Endothelial cell of umbilical vein (primary cell): Measurements from ENCODE around the gene TPCN2. TPM values are rescaled to one million over a fixed set of nuclear protein-coding genes. Genes with fewer than 3 reads are reported as not detected.

Source experiments
- BruUV-seq: library from RNA; stranded (reverse); fragments of 400-500 nt; replicated peaks from 2 replicates; lab custom pipeline; 2021; lab: Mats Ljungman, UMichigan
- CTCF ChIA-PET: fragments of 300-600, 350-600 bp; sonication (Branson Sonifier 250); formaldehyde crosslinking; loops from one replicate; lab custom pipeline; 2021; ENCODE audit warnings: antibody characterized with exemption, inconsistent platforms; lab: Charles Lee
- POLR2A ChIA-PET: fragments of 300-600, 350-600 bp; sonication (Branson Sonifier 250); formaldehyde crosslinking; loops from one replicate; lab custom pipeline; 2021; ENCODE audit warnings: antibody characterized with exemption, inconsistent platforms; lab: Charles Lee
- DNase-seq: peaks from one replicate; pipeline ENCODE4 v3.0.0-alpha.2; 2011; ENCODE audit warnings: low read depth, low spot score
- FAIRE-seq: peaks from 2 replicates; lab custom pipeline; 2011; peaks lifted over from hg19 to GRCh38; lab: Jason Lieb, UNC
- H2AFZ ChIP-seq: 2 replicates; pipeline ENCODE4 v1.6.0; 2012; ENCODE audit warnings: low read depth, low read length, control low read depth, inconsistent platforms
- H3K27ac ChIP-seq: 2 replicates; pipeline ENCODE4 v1.5.1; 2011; ENCODE audit warnings: low read depth, mild to moderate bottlenecking, control low read depth, low read length, moderate library complexity; ENCODE audit not compliant: insufficient read depth
- H3K27me3 ChIP-seq, 2 experiments: 2 replicates each; pipeline versions ENCODE4 v1.6.0 to v1.6.1; 2011; ENCODE audit warnings: low read length in 2 of 2, mixed read lengths in 1 of 2; ENCODE audit not compliant: control insufficient read depth in 2 of 2, insufficient read depth in 2 of 2
- H3K36me3 ChIP-seq, 2 experiments: 2 replicates in 1 of 2; 3 replicates in 1 of 2; pipeline ENCODE4 v1.5.1; 2011; ENCODE audit warnings: low read length in 2 of 2, mild to moderate bottlenecking in 1 of 2, moderate library complexity in 1 of 2; ENCODE audit not compliant: control insufficient read depth in 2 of 2, insufficient read depth in 2 of 2; ENCODE audit errors: extremely low read depth in 1 of 2
- H3K4me1 ChIP-seq: 3 replicates; pipeline ENCODE4 v1.5.1; 2011; ENCODE audit warnings: mild to moderate bottlenecking, low read length; ENCODE audit not compliant: control insufficient read depth, insufficient read depth; ENCODE audit errors: extremely low read depth
- H3K4me2 ChIP-seq: 2 replicates; pipeline ENCODE4 v1.6.1; 2011; ENCODE audit warnings: low read length, control low read depth, mixed read lengths; ENCODE audit not compliant: insufficient read depth
- H3K4me3 ChIP-seq, 3 experiments: fragments of 200-600 bp in 1 of 3; sonication (generic), shearing (Covaris generic) in 1 of 3; replicated peaks in 1 of 3; 2 replicates each; pipeline ENCODE4 v1.5.1; 2011 to 2016; ENCODE audit warnings: control low read depth in 3 of 3, low read length in 3 of 3, mild to moderate bottlenecking in 2 of 3, inconsistent platforms in 1 of 3, low read depth in 1 of 3, moderate library complexity in 1 of 3; ENCODE audit not compliant: insufficient read depth in 1 of 3
- H3K79me2 ChIP-seq: 2 replicates; pipeline ENCODE4 v1.6.0; 2012; ENCODE audit warnings: low read length, inconsistent platforms; ENCODE audit not compliant: control insufficient read depth, insufficient read depth
- H3K9ac ChIP-seq: replicated peaks from 2 replicates; pipeline ENCODE3; 2011; ENCODE audit warnings: low read length, control low read depth; ENCODE audit not compliant: insufficient read depth; ENCODE audit errors: extremely low read depth
- H3K9me1 ChIP-seq: replicated peaks from 3 replicates; pipeline ENCODE4 v1.6.0; 2011; ENCODE audit warnings: mild to moderate bottlenecking, low read length; ENCODE audit not compliant: control insufficient read depth, insufficient read depth; ENCODE audit errors: extremely low read depth
- H3K9me3 ChIP-seq: replicated peaks from 2 replicates; pipeline ENCODE4 v1.5.1; 2012; ENCODE audit warnings: low read length, inconsistent platforms; ENCODE audit not compliant: control insufficient read depth, insufficient read depth
- H4K20me1 ChIP-seq: replicated peaks from 2 replicates; pipeline ENCODE3; 2011; ENCODE audit warnings: mild to moderate bottlenecking, low read length; ENCODE audit not compliant: control insufficient read depth, insufficient read depth; ENCODE audit errors: extremely low read depth
- CTCF ChIP-seq, 2 donors: IDR thresholded peaks; 1 replicate in 1 of 2; 2 replicates in 1 of 2; pipeline ENCODE4 v1.5.1; 2011; ENCODE audit warnings: low read length in 2 of 2, mild to moderate bottlenecking in 2 of 2, moderate library complexity in 2 of 2, control low read depth in 1 of 2, inconsistent platforms in 1 of 2, low read depth in 1 of 2; ENCODE audit not compliant: insufficient read depth in 1 of 2; ENCODE audit errors: extremely low read depth in 1 of 2
- EZH2 ChIP-seq: IDR thresholded peaks from 2 replicates; pipeline ENCODE4 v1.6.1; 2012; ENCODE audit warnings: borderline replicate concordance, low read depth, mild to moderate bottlenecking, moderate library complexity, low read length, inconsistent platforms; ENCODE audit not compliant: severe bottlenecking
- FOS ChIP-seq: IDR thresholded peaks from 2 replicates; pipeline ENCODE4 v1.6.1; 2011; ENCODE audit warnings: mild to moderate bottlenecking, low read length, moderate library complexity, borderline replicate concordance; ENCODE audit not compliant: insufficient read depth
- GATA2 ChIP-seq: IDR thresholded peaks from 2 replicates; pipeline ENCODE4 v1.7.0; 2011; ENCODE audit warnings: low read depth, mild to moderate bottlenecking, moderate library complexity, mixed read lengths, low read length; ENCODE audit not compliant: insufficient read length, insufficient read depth
- JUN ChIP-seq: IDR thresholded peaks from 2 replicates; pipeline ENCODE4 v1.6.1; 2011; ENCODE audit warnings: borderline replicate concordance, low read depth; ENCODE audit not compliant: insufficient read length, insufficient read depth
- MYC ChIP-seq: IDR thresholded peaks from one replicate; pipeline ENCODE4 v1.6.1; 2011; ENCODE audit warnings: mild to moderate bottlenecking, low read depth, low read length
- POLR2A ChIP-seq: IDR thresholded peaks from 2 replicates; pipeline ENCODE4 v1.6.1; 2012; ENCODE audit warnings: low read depth, mild to moderate bottlenecking, control low read depth, low read length
- POLR2AphosphoS5 ChIP-seq: IDR thresholded peaks from 2 replicates; pipeline ENCODE4 v1.6.1; 2012; ENCODE audit warnings: low read depth, mild to moderate bottlenecking, control low read depth, low read length, moderate library complexity; ENCODE audit not compliant: insufficient read depth
- dilution Hi-C: fragments of 300-500 bp; cut with MboI; formaldehyde crosslinking; loops from one replicate; pipeline ENCODE4 v1.15.0; 2019; ENCODE audit warnings: low sequenced_read_pairs; ENCODE audit not compliant: extremely low pct_ligation_motif_present
- intact Hi-C: fragments of 100-400 bp; cut with micrococcal nuclease; formaldehyde crosslinking; loops from one replicate; pipeline ENCODE4 v1.10.0; 2022
- polyA plus RNA-seq, 4 experiments: library from polyadenylated mRNA; depleted of rRNA in 3 of 4; stranded (reverse) in 3 of 4; unstranded in 1 of 4; fragments of >200 nt; gene quantifications; 2 replicates each; pipeline versions ENCODE4 v1.2.1 to v1.2.3, GENCODE V29; 2011 to 2012; ENCODE audit warnings: missing spikeins in 1 of 4
- total RNA-seq: library from RNA; stranded (reverse); gene quantifications from 2 replicates; pipeline ENCODE4 v1.2.3, GENCODE V29; 2021
- TF ChIP-seq, protein P1 (sequence below): IDR thresholded peaks from 2 replicates; pipeline ENCODE4 v1.6.1; 2011; ENCODE audit not compliant: insufficient read depth, insufficient read length

Gene TPCN2
- total and polyA plus RNA-seq, 2 donors (not counting 3 experiments of a cell fraction or from before 2014, with no cell fraction given), result 10.3 to 13.4 TPM

DNA sequence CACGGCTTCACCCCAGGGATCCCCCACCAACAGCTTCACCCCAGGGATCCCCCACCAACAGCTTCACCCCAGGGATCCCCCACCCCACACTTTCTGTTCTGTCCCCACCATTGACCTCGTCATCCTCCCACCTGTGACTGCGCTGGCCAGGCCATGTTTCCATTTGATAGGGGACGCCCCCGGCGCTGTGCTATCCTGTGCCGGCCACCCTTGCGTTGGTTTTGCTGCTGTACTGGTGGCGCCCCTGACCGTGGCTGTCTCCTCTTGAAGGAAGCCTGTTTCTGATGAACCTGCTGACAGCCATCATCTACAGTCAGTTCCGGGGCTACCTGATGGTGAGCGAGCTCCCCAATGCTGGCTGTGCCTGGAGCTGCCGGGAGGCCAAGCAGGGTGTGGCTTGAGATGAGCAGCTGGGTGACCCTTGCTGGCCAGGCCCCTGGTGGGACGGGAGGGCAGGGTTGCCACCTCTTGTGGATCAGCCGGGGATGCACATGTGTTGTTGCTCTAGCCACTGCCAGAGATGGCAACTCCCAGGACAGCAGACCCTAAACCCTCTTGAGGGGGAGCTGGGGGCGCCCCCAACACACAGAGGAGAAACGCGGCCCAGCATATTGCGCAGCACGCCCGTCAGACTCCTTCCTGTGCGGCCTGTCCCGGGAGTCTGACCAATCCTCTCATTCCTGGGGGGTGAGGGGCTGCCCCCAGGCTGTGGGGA, 22.5 kb downstream of the TPCN2 start:
- Histone ChIP-seq H3K9ac (no peak overlapping the region), H3K4me2 (no peak overlapping the region), H3K79me2 (no peaks in the 10 kb centered on the region), H2AFZ (no peak overlapping the region), H3K27ac (no peak overlapping the region), H3K9me1 (no peaks in the 10 kb centered on the region), H3K4me1 (no peaks in the 10 kb centered on the region), H3K4me3 (no peak overlapping the region), H3K27me3 (no peaks in the 10 kb centered on the region), H3K36me3 (peaks cover 0 to 7% of the 10 kb centered on the region in 2 experiments), H3K9me3 (no peaks in the 10 kb centered on the region), H4K20me1 (no peaks in the 10 kb centered on the region)
- TF ChIP-seq EZH2, result no peak
- no peak for TF ChIP-seq MYC
- TF ChIP-seq, protein P1, sequence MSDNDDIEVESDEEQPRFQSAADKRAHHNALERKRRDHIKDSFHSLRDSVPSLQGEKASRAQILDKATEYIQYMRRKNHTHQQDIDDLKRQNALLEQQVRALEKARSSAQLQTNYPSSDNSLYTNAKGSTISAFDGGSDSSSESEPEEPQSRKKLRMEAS, result no peak
- TF ChIP-seq POLR2A, result no peak
- no peak for TF ChIP-seq CTCF (IDR thresholded peaks at IDR 0.05; ENCODE audit: extremely low read depth in 1 of 2, insufficient read depth in 1 of 2, low read depth in 1 of 2, low read length in 2 of 2)
- TF ChIP-seq POLR2AphosphoS5, result no peak
- no peak for TF ChIP-seq GATA2
- TF ChIP-seq FOS, result no peak
- no peak for TF ChIP-seq JUN
- ChIA-PET POLR2A (no interaction called here), CTCF (no interaction called here)
- FAIRE-seq (no peak), DNase-seq (no peak)
- no TSS peak for BruUV-seq
- dilution Hi-C loops, result no loop called here
- intact Hi-C loops, result no loop called here
